WTC11 (cell line): Measurements from ENCODE around the gene POTEM.
"Not testable (repeated sequence)": the region's sequence is repeated elsewhere in the genome, so short reads cannot be mapped to it uniquely, and the experiment has no call there.

Source experiments
- IRF2 ChIP-seq: sonication (generic); formaldehyde crosslinking; IDR thresholded peaks from 2 replicates; pipeline ENCODE4 v1.8.0; 2022; ENCODE audit warnings: low read depth, missing genetic modification reagents, borderline replicate concordance
- NR1H2 ChIP-seq: sonication (generic); formaldehyde crosslinking; IDR thresholded peaks from 2 replicates; pipeline ENCODE4 v1.9.0; 2021; ENCODE audit warnings: mild to moderate bottlenecking, moderate library complexity, missing genetic modification reagents
- TP53 ChIP-seq: sonication (generic); formaldehyde crosslinking; IDR thresholded peaks from 2 replicates; pipeline ENCODE4 v1.8.1; 2023; ENCODE audit warnings: mild to moderate bottlenecking, missing genetic modification reagents
- ZNF121 ChIP-seq: sonication (generic); formaldehyde crosslinking; IDR thresholded peaks from 2 replicates; pipeline ENCODE4 v1.8.0; 2023; ENCODE audit warnings: missing genetic modification reagents
- ZNF138 ChIP-seq: sonication (generic); formaldehyde crosslinking; conservative IDR thresholded peaks from 2 replicates; pipeline ENCODE4 v1.8.1; 2022; ENCODE audit warnings: mild to moderate bottlenecking, moderate library complexity, missing genetic modification reagents
- ZNF317 ChIP-seq: sonication (generic); formaldehyde crosslinking; IDR thresholded peaks from 2 replicates; pipeline ENCODE4 v1.8.1; 2023; ENCODE audit warnings: low read depth, mild to moderate bottlenecking, moderate library complexity, missing genetic modification reagents, borderline replicate concordance
- TF ChIP-seq, protein P1 (sequence below): fragments of 200-600 bp; IDR thresholded peaks from 2 replicates; pipeline ENCODE4 v1.8.0; 2022; ENCODE audit warnings: antibody characterized with exemption
- TF ChIP-seq, protein P2 (sequence below): sonication (generic); formaldehyde crosslinking; IDR thresholded peaks from 2 replicates; pipeline ENCODE4 v1.8.1; 2023; ENCODE audit warnings: mild to moderate bottlenecking, missing genetic modification reagents, borderline replicate concordance
- TF ChIP-seq, protein P3 (sequence below): sonication (generic); formaldehyde crosslinking; IDR thresholded peaks from 2 replicates; pipeline ENCODE4 v1.8.1; 2023; ENCODE audit warnings: mild to moderate bottlenecking, missing genetic modification reagents
- TF ChIP-seq, protein P4 (sequence below): sonication (generic); formaldehyde crosslinking; IDR thresholded peaks from 2 replicates; pipeline ENCODE4 v1.8.0; 2022; ENCODE audit warnings: mild to moderate bottlenecking, missing genetic modification reagents
- TF ChIP-seq, protein P5 (sequence below): sonication (generic); formaldehyde crosslinking; IDR thresholded peaks from 2 replicates; pipeline ENCODE4 v1.8.0; 2023; ENCODE audit warnings: missing genetic modification reagents, mild to moderate bottlenecking, borderline replicate concordance

DNA sequence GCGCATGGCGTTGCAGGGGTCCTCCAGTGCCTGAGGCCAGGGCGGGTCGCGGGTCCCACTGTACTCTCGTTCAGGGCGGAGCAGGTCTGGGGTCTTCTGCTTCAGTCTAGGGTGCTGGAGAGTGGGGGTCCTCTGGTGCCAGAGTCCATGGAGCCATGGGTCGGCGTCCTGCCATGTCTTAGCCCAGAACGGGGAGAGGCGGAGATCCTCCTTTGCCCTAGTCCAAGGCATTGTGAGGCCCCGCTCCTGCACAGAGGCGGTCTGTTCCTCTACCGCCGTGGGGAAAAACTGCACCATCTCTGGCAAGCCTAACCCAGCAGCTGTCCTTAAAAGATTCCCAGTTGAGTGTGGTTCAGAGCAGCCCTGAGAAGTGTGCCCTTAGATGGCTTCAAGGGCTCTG, 71.6 kb downstream of the POTEM start:
- TF ChIP-seq, protein P1, sequence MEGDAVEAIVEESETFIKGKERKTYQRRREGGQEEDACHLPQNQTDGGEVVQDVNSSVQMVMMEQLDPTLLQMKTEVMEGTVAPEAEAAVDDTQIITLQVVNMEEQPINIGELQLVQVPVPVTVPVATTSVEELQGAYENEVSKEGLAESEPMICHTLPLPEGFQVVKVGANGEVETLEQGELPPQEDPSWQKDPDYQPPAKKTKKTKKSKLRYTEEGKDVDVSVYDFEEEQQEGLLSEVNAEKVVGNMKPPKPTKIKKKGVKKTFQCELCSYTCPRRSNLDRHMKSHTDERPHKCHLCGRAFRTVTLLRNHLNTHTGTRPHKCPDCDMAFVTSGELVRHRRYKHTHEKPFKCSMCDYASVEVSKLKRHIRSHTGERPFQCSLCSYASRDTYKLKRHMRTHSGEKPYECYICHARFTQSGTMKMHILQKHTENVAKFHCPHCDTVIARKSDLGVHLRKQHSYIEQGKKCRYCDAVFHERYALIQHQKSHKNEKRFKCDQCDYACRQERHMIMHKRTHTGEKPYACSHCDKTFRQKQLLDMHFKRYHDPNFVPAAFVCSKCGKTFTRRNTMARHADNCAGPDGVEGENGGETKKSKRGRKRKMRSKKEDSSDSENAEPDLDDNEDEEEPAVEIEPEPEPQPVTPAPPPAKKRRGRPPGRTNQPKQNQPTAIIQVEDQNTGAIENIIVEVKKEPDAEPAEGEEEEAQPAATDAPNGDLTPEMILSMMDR, result not testable (repeated sequence)
- TF ChIP-seq, protein P2, sequence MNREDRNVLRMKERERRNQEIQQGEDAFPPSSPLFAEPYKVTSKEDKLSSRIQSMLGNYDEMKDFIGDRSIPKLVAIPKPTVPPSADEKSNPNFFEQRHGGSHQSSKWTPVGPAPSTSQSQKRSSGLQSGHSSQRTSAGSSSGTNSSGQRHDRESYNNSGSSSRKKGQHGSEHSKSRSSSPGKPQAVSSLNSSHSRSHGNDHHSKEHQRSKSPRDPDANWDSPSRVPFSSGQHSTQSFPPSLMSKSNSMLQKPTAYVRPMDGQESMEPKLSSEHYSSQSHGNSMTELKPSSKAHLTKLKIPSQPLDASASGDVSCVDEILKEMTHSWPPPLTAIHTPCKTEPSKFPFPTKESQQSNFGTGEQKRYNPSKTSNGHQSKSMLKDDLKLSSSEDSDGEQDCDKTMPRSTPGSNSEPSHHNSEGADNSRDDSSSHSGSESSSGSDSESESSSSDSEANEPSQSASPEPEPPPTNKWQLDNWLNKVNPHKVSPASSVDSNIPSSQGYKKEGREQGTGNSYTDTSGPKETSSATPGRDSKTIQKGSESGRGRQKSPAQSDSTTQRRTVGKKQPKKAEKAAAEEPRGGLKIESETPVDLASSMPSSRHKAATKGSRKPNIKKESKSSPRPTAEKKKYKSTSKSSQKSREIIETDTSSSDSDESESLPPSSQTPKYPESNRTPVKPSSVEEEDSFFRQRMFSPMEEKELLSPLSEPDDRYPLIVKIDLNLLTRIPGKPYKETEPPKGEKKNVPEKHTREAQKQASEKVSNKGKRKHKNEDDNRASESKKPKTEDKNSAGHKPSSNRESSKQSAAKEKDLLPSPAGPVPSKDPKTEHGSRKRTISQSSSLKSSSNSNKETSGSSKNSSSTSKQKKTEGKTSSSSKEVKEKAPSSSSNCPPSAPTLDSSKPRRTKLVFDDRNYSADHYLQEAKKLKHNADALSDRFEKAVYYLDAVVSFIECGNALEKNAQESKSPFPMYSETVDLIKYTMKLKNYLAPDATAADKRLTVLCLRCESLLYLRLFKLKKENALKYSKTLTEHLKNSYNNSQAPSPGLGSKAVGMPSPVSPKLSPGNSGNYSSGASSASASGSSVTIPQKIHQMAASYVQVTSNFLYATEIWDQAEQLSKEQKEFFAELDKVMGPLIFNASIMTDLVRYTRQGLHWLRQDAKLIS, result not testable (repeated sequence)
- not testable (repeated sequence) for TF ChIP-seq ZNF317 (CRISPR knock-in tag); ZNF121 (CRISPR knock-in tag); ZNF138; TP53 (CRISPR knock-in tag); IRF2 (CRISPR knock-in tag); NR1H2
- TF ChIP-seq, protein P3, sequence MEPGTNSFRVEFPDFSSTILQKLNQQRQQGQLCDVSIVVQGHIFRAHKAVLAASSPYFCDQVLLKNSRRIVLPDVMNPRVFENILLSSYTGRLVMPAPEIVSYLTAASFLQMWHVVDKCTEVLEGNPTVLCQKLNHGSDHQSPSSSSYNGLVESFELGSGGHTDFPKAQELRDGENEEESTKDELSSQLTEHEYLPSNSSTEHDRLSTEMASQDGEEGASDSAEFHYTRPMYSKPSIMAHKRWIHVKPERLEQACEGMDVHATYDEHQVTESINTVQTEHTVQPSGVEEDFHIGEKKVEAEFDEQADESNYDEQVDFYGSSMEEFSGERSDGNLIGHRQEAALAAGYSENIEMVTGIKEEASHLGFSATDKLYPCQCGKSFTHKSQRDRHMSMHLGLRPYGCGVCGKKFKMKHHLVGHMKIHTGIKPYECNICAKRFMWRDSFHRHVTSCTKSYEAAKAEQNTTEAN (CRISPR knock-in tag), result not testable (repeated sequence)
- TF ChIP-seq, protein P4, sequence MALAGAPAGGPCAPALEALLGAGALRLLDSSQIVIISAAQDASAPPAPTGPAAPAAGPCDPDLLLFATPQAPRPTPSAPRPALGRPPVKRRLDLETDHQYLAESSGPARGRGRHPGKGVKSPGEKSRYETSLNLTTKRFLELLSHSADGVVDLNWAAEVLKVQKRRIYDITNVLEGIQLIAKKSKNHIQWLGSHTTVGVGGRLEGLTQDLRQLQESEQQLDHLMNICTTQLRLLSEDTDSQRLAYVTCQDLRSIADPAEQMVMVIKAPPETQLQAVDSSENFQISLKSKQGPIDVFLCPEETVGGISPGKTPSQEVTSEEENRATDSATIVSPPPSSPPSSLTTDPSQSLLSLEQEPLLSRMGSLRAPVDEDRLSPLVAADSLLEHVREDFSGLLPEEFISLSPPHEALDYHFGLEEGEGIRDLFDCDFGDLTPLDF (CRISPR knock-in tag), result not testable (repeated sequence)
- TF ChIP-seq, protein P5, sequence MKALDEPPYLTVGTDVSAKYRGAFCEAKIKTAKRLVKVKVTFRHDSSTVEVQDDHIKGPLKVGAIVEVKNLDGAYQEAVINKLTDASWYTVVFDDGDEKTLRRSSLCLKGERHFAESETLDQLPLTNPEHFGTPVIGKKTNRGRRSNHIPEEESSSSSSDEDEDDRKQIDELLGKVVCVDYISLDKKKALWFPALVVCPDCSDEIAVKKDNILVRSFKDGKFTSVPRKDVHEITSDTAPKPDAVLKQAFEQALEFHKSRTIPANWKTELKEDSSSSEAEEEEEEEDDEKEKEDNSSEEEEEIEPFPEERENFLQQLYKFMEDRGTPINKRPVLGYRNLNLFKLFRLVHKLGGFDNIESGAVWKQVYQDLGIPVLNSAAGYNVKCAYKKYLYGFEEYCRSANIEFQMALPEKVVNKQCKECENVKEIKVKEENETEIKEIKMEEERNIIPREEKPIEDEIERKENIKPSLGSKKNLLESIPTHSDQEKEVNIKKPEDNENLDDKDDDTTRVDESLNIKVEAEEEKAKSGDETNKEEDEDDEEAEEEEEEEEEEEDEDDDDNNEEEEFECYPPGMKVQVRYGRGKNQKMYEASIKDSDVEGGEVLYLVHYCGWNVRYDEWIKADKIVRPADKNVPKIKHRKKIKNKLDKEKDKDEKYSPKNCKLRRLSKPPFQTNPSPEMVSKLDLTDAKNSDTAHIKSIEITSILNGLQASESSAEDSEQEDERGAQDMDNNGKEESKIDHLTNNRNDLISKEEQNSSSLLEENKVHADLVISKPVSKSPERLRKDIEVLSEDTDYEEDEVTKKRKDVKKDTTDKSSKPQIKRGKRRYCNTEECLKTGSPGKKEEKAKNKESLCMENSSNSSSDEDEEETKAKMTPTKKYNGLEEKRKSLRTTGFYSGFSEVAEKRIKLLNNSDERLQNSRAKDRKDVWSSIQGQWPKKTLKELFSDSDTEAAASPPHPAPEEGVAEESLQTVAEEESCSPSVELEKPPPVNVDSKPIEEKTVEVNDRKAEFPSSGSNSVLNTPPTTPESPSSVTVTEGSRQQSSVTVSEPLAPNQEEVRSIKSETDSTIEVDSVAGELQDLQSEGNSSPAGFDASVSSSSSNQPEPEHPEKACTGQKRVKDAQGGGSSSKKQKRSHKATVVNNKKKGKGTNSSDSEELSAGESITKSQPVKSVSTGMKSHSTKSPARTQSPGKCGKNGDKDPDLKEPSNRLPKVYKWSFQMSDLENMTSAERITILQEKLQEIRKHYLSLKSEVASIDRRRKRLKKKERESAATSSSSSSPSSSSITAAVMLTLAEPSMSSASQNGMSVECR (CRISPR knock-in tag), result not testable (repeated sequence)
